ENCODE measurements around the gene FAM47E.
"Not testable (repeated sequence)": the region's sequence is repeated elsewhere in the genome, so short reads cannot be mapped to it uniquely, and the experiment has no call there.

Gene FAM47E

DNA sequence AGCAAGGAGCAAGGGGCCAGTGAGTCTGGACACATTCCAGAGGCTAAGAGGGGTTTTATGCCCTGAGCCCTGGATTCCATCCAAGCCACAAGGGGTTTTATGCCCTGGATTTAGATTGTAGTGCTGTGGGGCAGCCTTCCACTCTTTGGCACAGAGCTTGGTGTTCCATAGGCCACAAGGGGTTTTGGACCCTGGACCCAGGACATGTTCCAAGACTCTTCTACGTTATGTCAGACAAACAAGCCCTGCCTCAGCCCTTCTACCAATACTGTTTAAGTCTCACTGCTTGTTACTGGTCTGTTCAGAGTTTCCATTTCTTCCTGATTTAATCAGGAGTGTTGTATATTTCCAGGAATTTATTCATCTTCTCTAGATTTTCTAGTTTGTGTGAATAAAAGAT is 25.1 kb upstream of the FAM47E start:
- no peak for DNase-seq (ENCODE audit: low spot score)

DNA sequence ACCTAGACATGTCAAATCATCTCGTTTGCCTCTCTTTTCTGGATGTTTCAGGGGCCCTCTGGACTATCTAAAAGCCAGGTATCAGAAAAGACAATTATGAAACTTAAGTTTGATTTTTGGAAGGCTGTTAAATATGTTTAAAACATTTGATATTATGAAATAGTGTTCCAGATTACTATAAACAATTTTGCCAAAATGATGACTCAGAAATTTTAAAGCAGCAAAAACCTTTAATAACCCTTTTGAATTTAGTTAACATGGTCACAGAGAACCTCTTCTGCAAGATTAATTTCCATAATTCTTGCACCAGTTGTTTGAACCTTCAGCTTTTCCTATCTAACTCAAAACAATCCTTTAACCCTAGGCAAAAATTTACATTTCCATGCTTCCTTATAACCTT is 18.8 kb upstream of the FAM47E start:
- DNase-seq (ENCODE audit: low spot score) = no peak

DNA sequence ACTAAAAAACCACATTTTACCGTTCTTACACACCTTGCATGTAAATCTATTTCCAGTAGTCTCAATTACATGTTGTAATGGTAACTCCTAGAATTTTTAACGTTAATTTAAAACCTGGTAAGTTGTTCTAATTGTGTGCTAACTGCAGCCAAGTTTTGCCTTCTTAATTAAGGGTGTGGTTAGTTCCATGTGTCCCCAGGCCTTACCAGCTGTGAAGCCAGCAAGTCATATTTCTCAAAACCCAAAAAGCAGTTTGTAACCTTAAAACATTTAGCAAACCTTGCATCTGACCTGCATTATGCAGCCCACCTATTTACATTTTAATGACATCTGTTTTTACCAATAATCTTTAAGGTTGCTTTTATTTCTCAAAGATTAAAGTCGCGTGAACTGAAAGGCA is 18.4 kb upstream of the FAM47E start:
- DNase-seq (ENCODE audit: low spot score) = no peak

DNA sequence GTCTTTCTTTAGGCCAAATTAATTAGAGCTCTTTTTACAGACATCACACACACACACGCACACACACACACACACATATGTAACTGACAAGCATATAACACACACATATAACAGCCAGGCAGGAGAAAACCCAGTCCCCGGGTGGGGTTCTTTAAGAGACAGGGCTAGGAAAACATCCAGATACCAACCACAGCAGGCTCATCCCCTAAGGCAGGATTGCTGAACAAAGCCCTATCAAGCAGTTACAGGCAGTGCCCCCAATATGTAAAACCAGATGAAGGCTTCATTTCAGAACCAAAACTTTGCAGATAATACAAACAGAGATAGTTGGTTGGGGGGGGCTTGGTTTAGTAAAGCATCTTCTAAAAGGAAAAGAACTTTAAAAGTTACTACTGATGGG is 18.0 kb upstream of the FAM47E start:
- DNase-seq (ENCODE audit: low spot score) = no peak

DNA sequence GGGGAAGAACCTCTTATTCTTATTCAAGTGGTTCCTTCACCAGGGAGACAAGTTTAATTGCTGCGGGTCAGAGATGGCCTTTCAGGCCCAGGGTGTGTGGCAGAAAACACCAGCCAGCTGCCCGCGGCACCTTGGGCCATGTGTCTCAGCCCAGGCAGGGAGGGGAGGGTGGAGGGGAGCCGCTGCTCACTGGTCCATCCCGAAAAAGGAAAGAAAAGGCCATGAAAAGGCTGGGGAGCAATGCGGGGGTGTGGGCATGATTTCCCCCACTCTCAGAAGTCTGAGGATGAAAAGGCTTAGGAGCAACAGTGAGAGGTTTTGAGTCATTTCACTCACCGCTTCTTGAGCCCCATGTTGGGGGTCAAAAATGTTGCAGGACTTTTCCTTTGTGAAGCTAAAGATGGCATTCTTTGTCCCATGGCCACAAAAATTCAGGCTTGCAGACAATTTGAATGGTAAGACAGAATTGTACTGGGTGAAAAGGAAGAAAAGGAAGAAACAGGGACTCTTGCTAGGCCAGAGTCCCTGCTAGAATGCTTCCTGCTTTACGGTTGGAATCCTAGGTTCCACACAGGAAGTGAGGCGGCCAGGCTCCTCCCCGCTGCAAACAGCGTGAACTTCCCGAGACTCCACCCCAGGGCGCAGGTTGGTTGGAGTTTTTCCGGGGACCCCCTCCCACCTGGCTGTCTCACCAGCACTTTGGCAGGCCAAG is 17.4 kb upstream of the FAM47E start:
- no peak for DNase-seq (ENCODE audit: low spot score)

DNA sequence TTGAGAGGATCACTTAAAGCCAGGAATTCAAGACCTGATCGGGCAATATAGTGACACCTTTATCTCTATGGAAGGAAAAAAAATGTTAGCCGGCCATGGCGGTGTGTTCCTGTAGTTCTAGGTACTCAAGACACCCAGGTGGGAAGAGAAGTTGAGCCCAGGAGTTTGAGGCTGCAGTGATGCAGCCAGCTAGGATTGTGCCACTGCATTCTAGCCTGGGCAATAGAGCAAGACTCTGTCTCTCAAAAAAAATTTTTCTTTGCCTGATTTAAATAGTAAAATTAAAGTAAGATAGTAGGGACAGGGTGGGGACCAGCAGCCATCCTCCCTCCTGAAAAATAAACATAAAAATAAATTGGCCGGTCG is 16.9 kb upstream of the FAM47E start:
- no peak for DNase-seq (ENCODE audit: low spot score)

DNA sequence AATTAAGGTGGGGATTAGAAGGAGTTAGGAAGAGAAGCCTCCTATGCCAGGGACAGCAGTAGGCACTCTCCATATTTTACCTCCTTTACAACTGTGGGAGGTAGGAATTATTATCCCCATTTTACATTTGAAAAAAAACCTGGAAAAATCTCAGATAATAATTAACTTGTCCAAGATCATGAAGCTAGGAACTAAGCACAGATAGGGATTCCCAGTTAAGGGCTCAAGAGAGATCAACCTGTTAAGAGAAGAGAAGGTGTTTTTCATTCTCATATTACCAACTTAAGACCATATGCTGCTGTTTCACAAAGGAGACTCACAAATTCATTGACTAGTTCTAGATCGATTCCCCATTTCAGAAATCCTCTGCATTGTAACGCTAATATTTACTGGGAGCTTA is 16.1 kb upstream of the FAM47E start:
- DNase-seq (ENCODE audit: low spot score) = no peak

DNA sequence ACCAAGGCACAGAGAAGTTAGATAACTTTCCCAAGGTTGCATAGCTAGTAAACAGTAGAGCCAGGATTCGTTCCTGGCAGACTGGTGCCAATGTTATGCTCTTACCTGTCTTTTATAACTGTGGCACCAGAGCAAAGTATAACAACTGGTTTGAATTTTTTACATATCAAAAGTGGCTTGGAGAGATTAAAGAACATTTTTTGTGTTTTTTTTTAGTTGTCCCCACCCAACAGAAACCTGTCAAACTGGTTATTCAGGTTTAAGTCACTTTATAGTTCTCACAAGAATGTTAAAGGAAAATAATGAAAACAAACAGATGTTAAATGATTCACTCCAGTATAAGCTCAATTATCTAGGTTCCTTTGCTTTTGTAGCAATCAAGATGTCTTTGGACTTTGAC is 15.6 kb upstream of the FAM47E start:
- DNase-seq (ENCODE audit: low spot score) = no peak

DNA sequence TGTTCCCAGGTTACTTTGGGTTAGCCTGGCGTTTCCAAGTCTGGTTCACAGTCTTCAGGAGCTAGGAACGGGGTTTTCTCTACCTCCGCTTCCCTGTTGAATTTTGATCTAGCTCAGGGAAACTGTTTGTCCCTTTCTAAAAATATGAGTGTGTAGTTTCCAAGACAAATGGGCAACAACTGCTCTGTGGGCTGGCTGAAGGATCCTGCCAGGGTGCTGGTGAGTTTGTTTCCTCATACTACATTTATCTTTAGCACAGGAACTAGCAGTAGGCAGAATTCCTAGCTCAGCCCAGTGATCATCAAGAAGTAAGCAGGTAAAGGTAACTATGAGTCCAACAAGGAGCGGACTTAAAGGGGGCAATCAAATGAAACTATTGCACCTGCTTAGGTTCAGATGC is 13.3 kb upstream of the FAM47E start:
- DNase-seq (ENCODE audit: low spot score) = no peak

DNA sequence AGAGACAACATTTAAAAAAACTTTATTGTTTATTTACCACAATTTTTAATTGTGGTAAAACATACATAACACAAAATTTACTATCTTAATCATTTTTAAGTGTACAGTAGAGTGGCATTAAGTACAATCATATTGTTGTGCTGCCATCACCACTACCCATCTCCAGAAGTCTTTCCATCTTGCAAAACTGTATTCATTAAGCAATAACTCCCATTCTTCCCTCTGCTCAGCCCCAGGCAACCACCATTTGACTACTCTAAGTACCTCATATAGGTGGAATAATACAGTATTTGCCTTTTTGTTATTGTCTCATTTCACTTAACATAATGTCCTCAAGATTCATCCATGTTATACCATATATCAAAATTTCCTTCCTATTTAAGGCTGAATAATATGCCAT is 12.8 kb upstream of the FAM47E start:
- no peak for DNase-seq (ENCODE audit: low spot score)

DNA sequence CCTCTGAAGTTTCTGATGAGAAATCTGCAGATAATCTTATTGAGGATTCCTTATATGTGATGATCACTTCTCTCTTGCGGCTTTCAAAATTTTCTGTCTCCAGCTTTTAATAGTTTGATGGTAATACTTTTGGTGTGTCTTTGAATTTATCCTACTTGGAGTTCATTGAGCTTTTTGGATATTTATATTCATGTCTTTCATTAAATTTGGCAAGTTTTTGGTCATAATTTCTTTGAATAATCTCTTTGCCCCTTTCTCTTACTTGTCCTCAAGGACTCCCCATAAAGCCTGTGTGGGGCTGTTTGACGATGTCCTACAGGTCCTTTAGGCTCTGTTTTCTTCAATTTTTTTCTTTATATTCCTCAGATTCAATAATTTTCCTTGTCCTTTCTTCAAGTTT is 11.3 kb upstream of the FAM47E start:
- DNase-seq (ENCODE audit: low spot score) = no peak

DNA sequence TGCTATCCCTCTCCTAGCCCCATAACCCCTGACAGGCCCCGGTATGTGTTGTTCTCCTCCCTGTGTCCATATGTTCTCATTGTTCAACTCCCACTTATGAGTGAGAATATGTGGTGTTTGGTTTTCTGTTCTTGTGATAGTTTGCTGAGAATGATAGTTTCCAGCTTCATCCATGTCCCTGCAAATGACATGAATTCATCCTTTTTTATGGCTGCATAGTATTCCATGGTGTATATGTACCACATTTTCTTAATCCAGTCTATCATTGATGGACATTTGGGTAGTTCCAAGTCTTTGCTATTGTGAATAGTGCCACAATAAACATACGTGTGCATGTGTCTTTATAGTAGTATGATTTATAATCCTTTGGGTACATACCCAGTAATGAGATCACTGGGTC is 7.6 kb upstream of the FAM47E start:
- DNase-seq (ENCODE audit: low spot score) = not testable (repeated sequence)

DNA sequence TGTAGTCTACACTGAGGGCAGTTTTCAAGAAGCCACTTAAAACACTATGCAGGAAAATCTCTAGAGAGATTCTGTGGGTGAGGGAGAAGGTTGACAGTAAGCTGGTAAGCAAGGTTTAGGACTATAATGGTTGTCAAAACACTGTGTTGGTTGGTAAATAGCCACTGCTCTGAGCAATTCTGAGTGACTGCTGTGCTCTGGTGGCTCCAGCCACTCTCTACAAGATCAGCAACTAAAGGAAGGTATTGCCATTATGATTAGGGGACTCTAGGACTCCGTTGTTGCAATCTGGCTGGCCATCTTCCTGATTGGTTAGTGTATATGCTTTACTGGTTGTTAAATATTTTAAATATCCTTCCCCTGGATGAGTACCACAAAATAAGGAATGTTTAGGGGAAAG is 5.5 kb upstream of the FAM47E start:
- DNase-seq (ENCODE audit: low spot score) = no peak

DNA sequence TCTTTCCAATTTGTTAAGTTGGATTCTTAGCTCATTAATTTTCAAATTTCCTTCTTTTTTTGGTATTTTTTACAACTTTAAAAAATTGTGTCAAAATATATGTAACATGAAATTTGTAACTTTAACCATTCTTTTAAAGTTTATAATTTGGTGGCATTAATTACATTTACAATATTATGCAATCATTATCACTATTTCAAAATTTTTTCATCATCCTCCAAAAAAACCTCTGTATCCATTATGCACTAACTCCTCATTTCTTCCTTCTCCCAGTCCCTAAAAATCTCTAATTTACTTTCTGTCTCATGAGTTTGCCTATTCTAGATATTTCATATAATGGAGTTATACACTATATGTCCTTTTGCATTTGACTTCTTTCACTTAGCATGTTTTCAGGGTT is 4.7 kb upstream of the FAM47E start:
- no peak for DNase-seq (ENCODE audit: low spot score)

DNA sequence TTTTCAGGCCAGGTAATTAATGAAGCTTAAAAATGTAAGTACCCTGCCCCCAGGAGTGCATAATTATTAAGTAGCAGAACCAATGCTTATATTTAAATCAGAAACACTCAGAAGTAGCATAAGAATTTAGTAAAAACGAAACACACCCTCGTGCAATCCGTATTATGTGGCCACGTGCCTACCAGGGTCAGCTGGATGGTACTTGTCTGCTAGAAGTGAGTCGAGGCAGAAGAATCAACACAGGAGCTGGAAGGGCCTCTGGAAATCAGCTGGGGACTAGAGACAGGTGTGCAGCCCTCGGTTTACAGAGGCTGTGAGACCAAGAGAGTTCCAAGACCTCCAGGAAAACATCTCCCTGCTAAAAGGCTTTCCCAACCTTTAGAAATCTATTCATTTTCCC is 559 bp upstream of the FAM47E start:
- peak; percentile 25 for DNase-seq (ENCODE audit: low spot score)

DNA sequence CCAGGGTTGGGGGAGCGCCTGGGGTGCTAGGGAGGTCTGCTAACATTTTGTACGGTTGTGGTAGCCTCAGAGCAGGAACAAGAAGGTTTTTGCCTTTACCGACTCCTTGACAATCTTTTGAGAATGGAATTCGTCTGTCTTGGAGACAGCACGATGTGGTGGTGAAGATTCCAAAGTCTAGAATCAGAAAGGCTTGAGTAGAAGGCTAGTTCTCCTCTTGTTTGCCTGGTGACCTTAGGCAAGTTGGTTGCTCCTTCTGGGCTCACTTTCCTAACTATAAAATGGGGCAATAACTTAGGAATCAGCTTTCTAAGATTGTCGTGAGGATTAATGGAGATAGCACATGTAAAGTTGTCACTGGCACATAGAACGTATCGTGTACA is 741 bp downstream of the FAM47E start:
- DNase-seq (ENCODE audit: low spot score) = no peak

DNA sequence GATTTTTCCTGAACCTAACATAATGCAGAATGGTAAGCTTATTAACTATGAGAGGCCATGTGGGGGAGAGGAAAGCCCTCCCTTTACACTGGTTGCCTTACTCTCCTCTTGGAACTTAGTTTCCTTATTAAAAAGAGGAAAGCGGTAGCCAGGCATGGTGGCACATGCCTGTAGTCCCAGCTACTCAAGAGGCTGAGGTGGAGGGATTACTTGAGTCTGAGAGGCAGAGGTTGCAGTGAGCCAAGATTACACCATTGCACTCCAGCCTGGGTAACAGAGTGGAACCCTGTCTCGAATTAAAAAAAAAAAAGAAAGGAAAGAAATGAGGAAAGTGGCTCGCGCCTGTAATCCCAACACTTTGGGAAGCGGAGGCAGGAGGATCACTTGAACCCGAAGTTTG is 2.0 kb downstream of the FAM47E start:
- no peak for DNase-seq (ENCODE audit: low spot score)

DNA sequence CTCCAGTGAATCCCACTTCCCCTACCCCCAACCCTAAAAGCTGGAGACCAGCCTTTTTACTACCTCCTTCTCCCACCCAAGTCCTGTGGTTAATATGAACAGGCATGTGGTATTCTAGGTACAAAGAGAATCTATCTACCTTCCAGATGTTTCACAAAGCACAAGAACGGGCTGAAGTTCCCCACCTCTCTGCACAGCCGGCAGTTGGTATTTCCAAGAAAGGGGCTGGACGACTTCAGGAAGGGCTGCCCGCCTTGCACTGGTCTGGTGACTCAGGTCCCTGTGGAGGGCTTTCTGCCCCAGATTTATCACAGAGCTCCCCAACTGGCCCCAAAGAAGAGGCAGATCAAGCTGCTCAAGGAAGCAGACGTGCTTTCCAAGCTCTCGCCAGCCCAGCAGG is 4.5 kb downstream of the FAM47E start:
- DNase-seq (ENCODE audit: low spot score) = no peak

DNA sequence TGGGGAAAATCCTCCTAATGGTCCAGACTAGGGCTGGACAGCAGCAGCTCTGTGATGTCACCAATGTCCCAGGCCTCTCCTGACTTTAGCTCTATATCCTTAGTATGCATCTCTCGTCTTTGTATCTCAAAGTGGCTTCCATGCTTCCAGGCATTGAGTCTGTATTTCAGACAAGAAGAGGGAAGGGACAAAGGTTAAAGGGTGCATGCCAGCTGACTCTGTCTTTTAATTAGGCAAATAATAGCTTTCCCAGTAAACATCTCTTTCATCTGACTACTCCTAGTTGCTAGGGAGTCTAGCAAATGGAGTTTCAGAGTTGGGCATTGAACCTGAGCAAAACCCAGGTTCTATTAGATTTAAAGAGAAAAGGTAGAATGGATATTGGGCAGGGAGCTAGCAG is 5.4 kb downstream of the FAM47E start:
- no peak for DNase-seq (ENCODE audit: low spot score)

DNA sequence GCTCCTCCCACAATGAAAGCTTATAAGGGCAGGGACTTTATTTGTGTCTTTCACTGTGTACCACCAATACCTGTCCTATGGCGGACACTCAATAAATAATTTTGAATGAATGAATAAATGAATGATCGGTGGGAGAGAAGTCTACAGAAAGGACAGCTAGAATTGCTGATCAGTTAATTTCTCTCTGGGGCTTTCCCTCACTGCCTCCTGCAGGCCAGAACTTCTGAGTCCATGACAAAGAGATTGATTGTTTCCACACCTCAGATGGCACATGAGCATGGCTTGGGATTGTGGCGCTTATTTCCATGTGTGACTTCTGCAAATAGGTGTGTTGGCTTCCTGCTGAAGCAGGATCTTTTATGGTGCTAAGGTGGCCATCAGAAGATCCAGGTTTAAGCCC is 6.3 kb downstream of the FAM47E start:
- DNase-seq (ENCODE audit: low spot score) = no peak

DNA sequence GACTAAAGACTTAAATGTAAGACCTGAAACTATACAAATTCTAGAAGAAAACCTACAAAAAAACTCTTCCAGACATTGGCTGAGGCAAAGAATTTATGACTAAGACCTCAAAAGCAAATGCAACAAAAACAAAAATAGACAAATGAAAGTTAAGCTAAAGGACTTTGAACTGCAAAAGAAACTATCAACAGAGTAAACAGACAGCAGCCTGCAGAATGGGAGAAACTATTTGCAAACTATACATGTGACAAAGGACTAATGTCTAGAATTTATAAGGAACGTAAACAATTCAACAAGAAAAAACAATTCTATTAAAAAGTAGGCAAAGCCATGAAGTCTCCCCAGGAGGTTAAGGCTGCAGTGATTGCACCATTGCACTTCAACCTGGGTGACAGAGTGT is 9.1 kb downstream of the FAM47E start:
- DNase-seq (ENCODE audit: low spot score) = no peak

DNA sequence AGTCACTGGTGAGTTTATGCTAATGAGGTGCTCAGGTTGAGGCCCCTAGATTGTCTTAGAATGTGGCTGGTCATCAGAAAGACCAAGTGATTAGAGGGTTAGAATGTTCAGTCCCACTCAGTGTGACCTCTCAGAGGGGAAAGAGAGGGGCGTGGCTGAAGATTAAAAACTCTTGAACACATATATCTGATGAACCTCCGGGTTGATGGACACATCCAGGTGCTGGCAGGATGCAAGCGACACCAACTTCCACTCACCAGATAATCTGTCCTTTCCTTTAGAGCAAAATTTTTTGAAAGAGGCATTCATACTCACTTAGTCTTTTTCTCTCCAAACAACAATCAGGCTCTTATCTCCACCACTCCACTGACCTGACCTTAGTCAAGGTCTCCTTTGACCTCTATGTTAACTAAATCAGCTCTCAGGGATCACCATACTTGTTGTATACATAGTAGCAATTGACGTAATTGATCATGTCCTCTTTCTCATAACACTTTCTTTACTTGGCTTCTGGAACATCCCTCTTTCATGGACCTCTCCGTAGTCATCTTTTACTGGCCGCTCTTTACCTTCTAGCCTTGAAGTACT is 14.2 kb downstream of the FAM47E start:
- DNase-seq (ENCODE audit: low spot score) = no peak

DNA sequence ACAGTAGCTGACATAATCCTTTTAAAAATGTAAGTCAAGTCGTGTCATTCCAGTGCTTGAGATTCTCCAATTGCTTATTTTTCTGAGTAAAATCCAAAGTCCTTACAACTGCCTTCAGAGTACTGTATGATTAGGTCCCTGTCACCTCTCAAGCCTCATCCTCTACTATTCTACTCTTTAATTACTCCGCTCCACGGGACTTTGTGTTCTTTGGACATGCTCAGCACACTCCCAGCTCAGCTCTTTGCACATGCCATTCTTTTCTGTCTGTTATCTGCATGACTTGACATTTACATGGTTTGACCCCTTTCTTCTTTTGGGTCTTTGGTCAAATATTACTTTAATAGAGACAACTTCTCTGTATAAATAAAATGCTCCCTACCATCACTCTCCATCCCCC is 15.1 kb downstream of the FAM47E start:
- no peak for DNase-seq (ENCODE audit: low spot score)

DNA sequence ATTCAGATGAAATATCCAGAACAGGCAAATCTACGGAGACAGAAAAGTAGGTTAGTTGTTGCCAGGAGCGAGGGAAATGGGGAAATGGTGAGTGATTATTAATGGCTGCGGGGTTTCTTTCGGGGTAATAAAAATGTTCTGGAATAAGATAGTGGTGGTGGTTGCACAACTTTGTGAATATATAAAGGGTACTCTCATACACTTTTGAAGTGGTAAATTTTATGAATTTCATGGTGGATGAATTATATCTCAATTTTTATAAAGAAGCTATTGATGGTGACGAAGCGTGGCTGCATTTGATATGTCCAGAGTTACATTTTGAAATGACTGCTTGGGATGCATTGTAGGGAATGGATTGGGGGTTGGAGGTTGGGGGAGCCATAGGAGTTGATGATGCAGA is 16.3 kb downstream of the FAM47E start:
- no peak for DNase-seq (ENCODE audit: low spot score)

Data from iPS-NIHi11 (cell line).